Activated CD4-positive, alpha-beta T cell treated with anti-CD3 and anti-CD28 coated beads, Interleukin-2, amount 10 ng/mL, durations not matched to agents 7 days and 5 days (primary cell): ENCODE results near the gene MYB. TPM values are rescaled to one million over a fixed set of nuclear protein-coding genes. Genes with fewer than 3 reads are reported as not detected.
"Not testable (repeated sequence)": the region's sequence is repeated elsewhere in the genome, so short reads cannot be mapped to it uniquely, and the experiment has no call there.

Source experiments
- CTCF ChIA-PET: fragments of 350-600 bp; sonication (Branson Sonifier 250); formaldehyde crosslinking; loops from one replicate; lab custom pipeline; 2021; ENCODE audit warnings: antibody characterized with exemption; lab: Charles Lee
- POLR2A ChIA-PET: fragments of 350-600 bp; sonication (Branson Sonifier 250); formaldehyde crosslinking; loops from one replicate; lab custom pipeline; 2021; ENCODE audit warnings: antibody characterized with exemption; lab: Charles Lee
- DNase-seq: peaks from one replicate; pipeline ENCODE4 v3.0.0-alpha.2; 2020
- H3K27ac Mint-ChIP-seq: one replicate; pipeline ENCODE4 v1.8.0; 2021; ENCODE audit warnings: mild to moderate bottlenecking, moderate library complexity, mixed read lengths
- H3K27me3 Mint-ChIP-seq: one replicate; pipeline ENCODE4 v1.8.0; 2021; ENCODE audit warnings: mixed read lengths
- H3K36me3 Mint-ChIP-seq: one replicate; pipeline ENCODE4 v1.8.0; 2021; ENCODE audit warnings: low read depth, mixed read lengths
- H3K4me1 Mint-ChIP-seq: one replicate; pipeline ENCODE4 v1.8.0; 2021; ENCODE audit warnings: mixed read lengths
- H3K4me3 Mint-ChIP-seq: one replicate; pipeline ENCODE4 v1.8.0; 2021; ENCODE audit warnings: mild to moderate bottlenecking, moderate library complexity, mixed read lengths
- H3K9me3 Mint-ChIP-seq: one replicate; pipeline ENCODE4 v1.8.0; 2021; ENCODE audit warnings: mixed read lengths
- total RNA-seq, 2 experiments: library from RNA; stranded (reverse); gene quantifications; one replicate each; pipeline ENCODE4 v1.2.3, GENCODE V29; 2021

Gene MYB
- total RNA-seq, result 10 to 100 TPM; 12.6 to 13.5 TPM

- Mint-ChIP-seq H3K4me3 (peak within 1 kb of the TSS; percentile 83), H3K27ac (peak within 1 kb of the TSS; percentile 89), H3K27me3 (no peaks in the 10 kb centered on the region), H3K9me3 (no peaks in the 10 kb centered on the region), H3K36me3 (peaks cover 5% of the 10 kb centered on the region), H3K4me1 (peaks cover 36% of the 10 kb centered on the region)
- ChIA-PET POLR2A (interaction anchor here (0.6 to 1.4 kb wide), 5 partner anchors 36 to 126 kb away, joined by 3 to 5 read pairs (median 4); partner anchors contain the start of gene HBS1L), CTCF (interaction anchor here (1.0 to 2.0 kb wide), 5 partner anchors 24 to 141 kb away, joined by 3 to 7 read pairs (median 4); no protein-coding TSS in a partner anchor)
- peak; percentile 77 for DNase-seq
Measured at GRCh38 chr6:135180542-135181332, at the start of gene MYB. Gene MYB (plus strand): TSS chr6:135181308. CDS start chr6:135181514, 206 bp downstream.

GRCh38 chr6:135132776-135133175 is 48.3 kb upstream of the MYB start:
- Mint-ChIP-seq H3K36me3 (peaks cover 5% of the 10 kb centered on the region), H3K4me1 (peaks cover 49% of the 10 kb centered on the region), H3K27me3 (no peaks in the 10 kb centered on the region), H3K27ac (no peak overlapping the region), H3K9me3 (peaks cover 2% of the 10 kb centered on the region), H3K4me3 (no peak overlapping the region)
- ChIA-PET CTCF (interaction anchor here (1.0 to 1.5 kb wide), 5 partner anchors 10 to 30 kb away, joined by 3 to 4 read pairs (median 4); no protein-coding TSS in a partner anchor), POLR2A (no interaction called here)
- no peak for DNase-seq

GRCh38 chr6:135135835-135136234 is 45.3 kb upstream of the MYB start:
- ChIA-PET POLR2A (interaction anchor here (0.6 kb wide), 1 partner anchor 300 kb away, joined by 3 read pairs; no protein-coding TSS in a partner anchor), CTCF (interaction anchor here (1.5 to 1.6 kb wide), 2 partner anchors 9 to 287 kb away, joined by 3 to 6 read pairs; no protein-coding TSS in a partner anchor)
- Mint-ChIP-seq H3K27ac (no peak overlapping the region), H3K9me3 (no peaks in the 10 kb centered on the region), H3K4me3 (no peak overlapping the region), H3K27me3 (no peaks in the 10 kb centered on the region), H3K4me1 (peaks cover 30% of the 10 kb centered on the region), H3K36me3 (no peaks in the 10 kb centered on the region)
- DNase-seq, result no peak

GRCh38 chr6:135137826-135138225 is 43.3 kb upstream of the MYB start:
- ChIA-PET POLR2A (no interaction called here), CTCF (interaction anchor here (0.9 kb wide), 1 partner anchor 22 kb away, joined by 3 read pairs; no protein-coding TSS in a partner anchor)
- no peak for DNase-seq
- Mint-ChIP-seq H3K36me3 (no peaks in the 10 kb centered on the region), H3K4me3 (no peak overlapping the region), H3K27me3 (no peaks in the 10 kb centered on the region), H3K27ac (no peak overlapping the region), H3K4me1 (peaks cover 35% of the 10 kb centered on the region), H3K9me3 (no peaks in the 10 kb centered on the region)

GRCh38 chr6:135141182-135141581 is 39.9 kb upstream of the MYB start:
- Mint-ChIP-seq H3K4me3 (no peak overlapping the region), H3K9me3 (no peaks in the 10 kb centered on the region), H3K4me1 (peaks cover 55% of the 10 kb centered on the region), H3K27ac (no peak overlapping the region), H3K36me3 (no peaks in the 10 kb centered on the region), H3K27me3 (no peaks in the 10 kb centered on the region)
- ChIA-PET CTCF (interaction anchor here (0.7 to 6.1 kb wide), 7 partner anchors 10 to 50 kb away, joined by 3 to 42 read pairs (median 7); no protein-coding TSS in a partner anchor), POLR2A (interaction anchor here (0.6 kb wide), 1 partner anchor 83 kb away, joined by 10 read pairs; no protein-coding TSS in a partner anchor)
- no peak for DNase-seq

- no peak overlapping the region for H3K4me3 Mint-ChIP-seq
- no peak for DNase-seq
- no peak overlapping the region for H3K27ac Mint-ChIP-seq
- POLR2A ChIA-PET, result interaction anchor here (0.6 kb wide), 1 partner anchor 83 kb away, joined by 10 read pairs; no protein-coding TSS in a partner anchor
- H3K36me3 Mint-ChIP-seq, result no peaks in the 10 kb centered on the region
- peaks cover 58% of the 10 kb centered on the region for H3K4me1 Mint-ChIP-seq
- H3K9me3 Mint-ChIP-seq, result no peaks in the 10 kb centered on the region
- no peaks in the 10 kb centered on the region for H3K27me3 Mint-ChIP-seq
- CTCF ChIA-PET, result interaction anchor here (1.1 to 6.1 kb wide), 6 partner anchors 10 to 49 kb away, joined by 3 to 42 read pairs (median 8); no protein-coding TSS in a partner anchor
Measured at GRCh38 chr6:135141728-135142127, 39.4 kb upstream of the MYB start.

- POLR2A ChIA-PET, H3K27ac Mint-ChIP-seq, DNase-seq, H3K9me3 Mint-ChIP-seq, H3K36me3 Mint-ChIP-seq, H3K4me3 Mint-ChIP-seq, H3K27me3 Mint-ChIP-seq: not testable (repeated sequence)
- CTCF ChIA-PET, result interaction anchor here (0.6 to 6.1 kb wide), 8 partner anchors 11 to 252 kb away, joined by 3 to 42 read pairs (median 6); no protein-coding TSS in a partner anchor
- peaks cover 55% of the 10 kb centered on the region for H3K4me1 Mint-ChIP-seq
Measured at GRCh38 chr6:135142232-135142631, 38.9 kb upstream of the MYB start.

GRCh38 chr6:135144673-135145062 is 36.4 kb upstream of the MYB start:
- Mint-ChIP-seq H3K27ac (peak overlapping the region; percentile 87), H3K9me3 (peaks cover 2% of the 10 kb centered on the region), H3K36me3 (no peaks in the 10 kb centered on the region), H3K4me1 (peaks cover 69% of the 10 kb centered on the region), H3K4me3 (no peak overlapping the region), H3K27me3 (no peaks in the 10 kb centered on the region)
- DNase-seq, result no peak
- ChIA-PET POLR2A (interaction anchor here (0.6 to 1.1 kb wide), 3 partner anchors 36 to 92 kb away, joined by 3 to 5 read pairs (median 4); partner anchors contain the start of gene MYB), CTCF (interaction anchor here (0.7 to 6.1 kb wide), 21 partner anchors 8 to 105 kb away, joined by 3 to 42 read pairs (median 5); partner anchors contain the start of gene MYB)

- H3K9me3 Mint-ChIP-seq, result peaks cover 2% of the 10 kb centered on the region
- H3K36me3 Mint-ChIP-seq, result no peaks in the 10 kb centered on the region
- DNase-seq, result peak; percentile 47
- peaks cover 69% of the 10 kb centered on the region for H3K4me1 Mint-ChIP-seq
- POLR2A ChIA-PET, result interaction anchor here (0.6 to 1.1 kb wide), 3 partner anchors 36 to 92 kb away, joined by 3 to 5 read pairs (median 4); partner anchors contain the start of gene MYB
- H3K4me3 Mint-ChIP-seq, result peak overlapping the region; percentile 51
- no peaks in the 10 kb centered on the region for H3K27me3 Mint-ChIP-seq
- CTCF ChIA-PET, result interaction anchor here (0.6 to 6.1 kb wide), 20 partner anchors 8 to 633 kb away, joined by 3 to 42 read pairs (median 5); partner anchors contain the start of gene MYB
- H3K27ac Mint-ChIP-seq, result peak overlapping the region; percentile 87
Measured at GRCh38 chr6:135145063-135145800, 35.9 kb upstream of the MYB start.

GRCh38 chr6:135146162-135146934 is 34.8 kb upstream of the MYB start:
- CTCF ChIA-PET, result interaction anchor here (1.2 to 2.3 kb wide), 4 partner anchors 11 to 52 kb away, joined by 3 to 25 read pairs (median 4); no protein-coding TSS in a partner anchor
- Mint-ChIP-seq H3K9me3 (peaks cover 6% of the 10 kb centered on the region), H3K27me3 (no peaks in the 10 kb centered on the region), H3K36me3 (peaks cover 2% of the 10 kb centered on the region), H3K4me1 (peaks cover 68% of the 10 kb centered on the region), H3K27ac (peak overlapping the region; percentile 87), H3K4me3 (no peak overlapping the region)
- POLR2A ChIA-PET, result interaction anchor here (0.6 kb wide), 1 partner anchor 17 kb away, joined by 3 read pairs; no protein-coding TSS in a partner anchor
- DNase-seq, result no peak
